Measurements from ENCODE around the gene JAKMIP2. TPM values are rescaled to one million over a fixed set of nuclear protein-coding genes. Genes with fewer than 3 reads are reported as not detected.

JAKMIP2 gene
- total RNA-seq, 1 experiment from 2014 or later = 10.9 TPM

DNA sequence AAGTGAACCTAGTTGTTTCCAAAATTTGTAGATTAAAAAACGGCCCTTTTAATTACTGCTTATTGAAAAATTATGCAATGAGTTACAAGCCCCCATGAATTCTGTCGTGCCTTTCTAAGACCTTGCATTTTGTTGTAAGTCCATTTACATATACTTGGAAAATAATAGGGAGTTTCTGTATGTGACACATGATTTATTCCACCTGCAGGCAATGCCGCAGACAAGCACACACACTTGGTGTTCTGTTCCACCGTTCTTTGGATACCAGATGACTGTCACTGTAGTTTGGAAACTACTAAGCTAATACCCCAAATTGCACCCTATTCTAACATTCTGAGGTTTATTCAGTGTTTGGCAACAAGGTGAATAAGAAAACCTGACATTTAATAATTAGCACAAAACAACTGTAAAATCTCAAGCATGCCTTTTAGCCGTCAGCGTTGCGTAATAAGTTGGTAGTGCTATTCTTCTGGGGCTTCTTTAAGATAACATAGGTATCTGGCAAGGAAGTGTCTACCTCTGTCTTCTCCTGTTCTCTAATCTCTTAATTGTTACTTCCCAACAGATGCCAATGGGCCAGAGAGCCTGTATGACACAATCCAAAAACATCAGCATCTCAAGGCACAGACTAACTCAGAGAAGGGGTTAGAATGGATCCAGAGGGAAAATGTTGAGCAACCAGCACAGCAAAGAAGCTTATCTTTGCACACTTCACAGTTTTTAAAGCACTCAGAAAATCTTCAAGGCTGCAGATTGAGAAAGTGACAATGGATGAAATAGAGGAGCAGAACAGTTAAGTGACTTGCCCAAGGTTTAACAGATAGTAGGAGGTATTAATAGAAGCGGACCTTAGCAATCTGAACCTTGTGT is 224.4 kb downstream of the JAKMIP2 start:
- ATAC-seq = no peak
- TF ChIP-seq FOXP1 (CRISPR knock-in tag; IDR thresholded peaks at IDR 0.05; ENCODE audit: borderline replicate concordance) = no peak
- TF ChIP-seq ZNF281 (CRISPR knock-in tag; IDR thresholded peaks at IDR 0.05) = no peak
- Mint-ChIP-seq H3K9me3 (no peaks in the 10 kb centered on the region), H3K27ac (peak overlapping the region; percentile 42), H3K4me3 (no peak overlapping the region), H3K4me1 (peaks cover 64% of the 10 kb centered on the region), H3K36me3 (peaks cover 9% of the 10 kb centered on the region), H3K27me3 (ENCODE audit: low read depth) (no peaks in the 10 kb centered on the region)
- no peak for DNase-seq (ENCODE audit: low spot score)
- ChIA-PET POLR2A (interaction anchor here (1.1 kb wide), 1 partner anchor 105 kb away, joined by 3 read pairs; no protein-coding TSS in a partner anchor), CTCF (interaction anchor here (0.6 to 9.5 kb wide), 22 partner anchors 10 to 205 kb away, joined by 3 to 121 read pairs (median 6); partner anchors contain the start of gene DPYSL3)

- ChIA-PET CTCF (interaction anchor here (1.0 to 2.2 kb wide), 4 partner anchors 21 to 90 kb away, joined by 3 to 11 read pairs (median 6); no protein-coding TSS in a partner anchor), POLR2A (interaction anchor here (1.0 kb wide), 1 partner anchor 101 kb away, joined by 6 read pairs; no protein-coding TSS in a partner anchor)
- no peaks in the 10 kb centered on the region for H3K36me3 Mint-ChIP-seq
- DNase-seq (ENCODE audit: low spot score) (no peak), ATAC-seq (no peak)
- TF ChIP-seq, protein P1, sequence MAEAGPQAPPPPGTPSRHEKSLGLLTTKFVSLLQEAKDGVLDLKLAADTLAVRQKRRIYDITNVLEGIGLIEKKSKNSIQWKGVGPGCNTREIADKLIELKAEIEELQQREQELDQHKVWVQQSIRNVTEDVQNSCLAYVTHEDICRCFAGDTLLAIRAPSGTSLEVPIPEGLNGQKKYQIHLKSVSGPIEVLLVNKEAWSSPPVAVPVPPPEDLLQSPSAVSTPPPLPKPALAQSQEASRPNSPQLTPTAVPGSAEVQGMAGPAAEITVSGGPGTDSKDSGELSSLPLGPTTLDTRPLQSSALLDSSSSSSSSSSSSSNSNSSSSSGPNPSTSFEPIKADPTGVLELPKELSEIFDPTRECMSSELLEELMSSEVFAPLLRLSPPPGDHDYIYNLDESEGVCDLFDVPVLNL (CRISPR knock-in tag; IDR thresholded peaks at IDR 0.05; ENCODE audit: borderline replicate concordance, low read depth) = no peak
- TF ChIP-seq RORB (CRISPR knock-in tag; IDR thresholded peaks at IDR 0.05) (no peak), MYBL2 (CRISPR knock-in tag; IDR thresholded peaks at IDR 0.05) (no peak), GTF2I (CRISPR knock-in tag; conservative IDR thresholded peaks at IDR 0.05) (no peak), CREM (CRISPR knock-in tag; IDR thresholded peaks at IDR 0.05) (no peak), ZNF423 (CRISPR knock-in tag; IDR thresholded peaks at IDR 0.05) (no peak), SMAD4 (CRISPR knock-in tag; IDR thresholded peaks at IDR 0.05) (no peak), ZNF121 (CRISPR knock-in tag; IDR thresholded peaks at IDR 0.05) (no peak), ZBTB21 (CRISPR knock-in tag; IDR thresholded peaks at IDR 0.05; ENCODE audit: borderline replicate concordance) (no peak), ERG (CRISPR knock-in tag; IDR thresholded peaks at IDR 0.05) (no peak), NR3C1 (CRISPR knock-in tag; conservative IDR thresholded peaks at IDR 0.05; ENCODE audit: low read depth) (no peak), ZNF317 (CRISPR knock-in tag; IDR thresholded peaks at IDR 0.05; ENCODE audit: borderline replicate concordance, low read depth) (no peak), PRRX2 (CRISPR knock-in tag; IDR thresholded peaks at IDR 0.05) (no peak), NR2C2 (CRISPR knock-in tag; IDR thresholded peaks at IDR 0.05) (no peak), SOX15 (CRISPR knock-in tag; IDR thresholded peaks at IDR 0.05) (no peak), ZNF396 (CRISPR knock-in tag; IDR thresholded peaks at IDR 0.05; ENCODE audit: borderline replicate concordance) (no peak), FOXK1 (CRISPR knock-in tag; IDR thresholded peaks at IDR 0.05) (no peak), E2F5 (CRISPR knock-in tag; IDR thresholded peaks at IDR 0.05) (no peak)
- TF ChIP-seq, protein P2, sequence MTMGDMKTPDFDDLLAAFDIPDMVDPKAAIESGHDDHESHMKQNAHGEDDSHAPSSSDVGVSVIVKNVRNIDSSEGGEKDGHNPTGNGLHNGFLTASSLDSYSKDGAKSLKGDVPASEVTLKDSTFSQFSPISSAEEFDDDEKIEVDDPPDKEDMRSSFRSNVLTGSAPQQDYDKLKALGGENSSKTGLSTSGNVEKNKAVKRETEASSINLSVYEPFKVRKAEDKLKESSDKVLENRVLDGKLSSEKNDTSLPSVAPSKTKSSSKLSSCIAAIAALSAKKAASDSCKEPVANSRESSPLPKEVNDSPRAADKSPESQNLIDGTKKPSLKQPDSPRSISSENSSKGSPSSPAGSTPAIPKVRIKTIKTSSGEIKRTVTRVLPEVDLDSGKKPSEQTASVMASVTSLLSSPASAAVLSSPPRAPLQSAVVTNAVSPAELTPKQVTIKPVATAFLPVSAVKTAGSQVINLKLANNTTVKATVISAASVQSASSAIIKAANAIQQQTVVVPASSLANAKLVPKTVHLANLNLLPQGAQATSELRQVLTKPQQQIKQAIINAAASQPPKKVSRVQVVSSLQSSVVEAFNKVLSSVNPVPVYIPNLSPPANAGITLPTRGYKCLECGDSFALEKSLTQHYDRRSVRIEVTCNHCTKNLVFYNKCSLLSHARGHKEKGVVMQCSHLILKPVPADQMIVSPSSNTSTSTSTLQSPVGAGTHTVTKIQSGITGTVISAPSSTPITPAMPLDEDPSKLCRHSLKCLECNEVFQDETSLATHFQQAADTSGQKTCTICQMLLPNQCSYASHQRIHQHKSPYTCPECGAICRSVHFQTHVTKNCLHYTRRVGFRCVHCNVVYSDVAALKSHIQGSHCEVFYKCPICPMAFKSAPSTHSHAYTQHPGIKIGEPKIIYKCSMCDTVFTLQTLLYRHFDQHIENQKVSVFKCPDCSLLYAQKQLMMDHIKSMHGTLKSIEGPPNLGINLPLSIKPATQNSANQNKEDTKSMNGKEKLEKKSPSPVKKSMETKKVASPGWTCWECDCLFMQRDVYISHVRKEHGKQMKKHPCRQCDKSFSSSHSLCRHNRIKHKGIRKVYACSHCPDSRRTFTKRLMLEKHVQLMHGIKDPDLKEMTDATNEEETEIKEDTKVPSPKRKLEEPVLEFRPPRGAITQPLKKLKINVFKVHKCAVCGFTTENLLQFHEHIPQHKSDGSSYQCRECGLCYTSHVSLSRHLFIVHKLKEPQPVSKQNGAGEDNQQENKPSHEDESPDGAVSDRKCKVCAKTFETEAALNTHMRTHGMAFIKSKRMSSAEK (CRISPR knock-in tag; IDR thresholded peaks at IDR 0.05; ENCODE audit: borderline replicate concordance) = no peak
- TF ChIP-seq, protein P3, sequence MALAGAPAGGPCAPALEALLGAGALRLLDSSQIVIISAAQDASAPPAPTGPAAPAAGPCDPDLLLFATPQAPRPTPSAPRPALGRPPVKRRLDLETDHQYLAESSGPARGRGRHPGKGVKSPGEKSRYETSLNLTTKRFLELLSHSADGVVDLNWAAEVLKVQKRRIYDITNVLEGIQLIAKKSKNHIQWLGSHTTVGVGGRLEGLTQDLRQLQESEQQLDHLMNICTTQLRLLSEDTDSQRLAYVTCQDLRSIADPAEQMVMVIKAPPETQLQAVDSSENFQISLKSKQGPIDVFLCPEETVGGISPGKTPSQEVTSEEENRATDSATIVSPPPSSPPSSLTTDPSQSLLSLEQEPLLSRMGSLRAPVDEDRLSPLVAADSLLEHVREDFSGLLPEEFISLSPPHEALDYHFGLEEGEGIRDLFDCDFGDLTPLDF (CRISPR knock-in tag; IDR thresholded peaks at IDR 0.05) = no peak
- H3K4me1 Mint-ChIP-seq = peaks cover 48% of the 10 kb centered on the region
- no peaks in the 10 kb centered on the region for H3K27me3 Mint-ChIP-seq (ENCODE audit: low read depth)
- no peaks in the 10 kb centered on the region for H3K9me3 Mint-ChIP-seq
- H3K4me3 Mint-ChIP-seq = no peak overlapping the region
- no peak overlapping the region for H3K27ac Mint-ChIP-seq
Measured at GRCh38 chr5:147555176-147555575, 227.4 kb downstream of the JAKMIP2 start.
